T-cell (primary cell): ENCODE measurements around the gene MLLT3. TPM values are rescaled to one million over a fixed set of nuclear protein-coding genes. Genes with fewer than 3 reads are reported as not detected.

Source experiments
- ATAC-seq, 4 experiments: fragments of 200-7000 bp in 3 of 4; fragments of 150-1000 bp in 1 of 4; cut with Tn5 transposase; replicated peaks in 1 of 4; 1 replicate in 3 of 4; 2 replicates in 1 of 4; pipeline ENCODE4 v1.10.0; 2021; ENCODE audit warnings: moderate library complexity in 3 of 4, mild to moderate bottlenecking in 2 of 4, moderate number of reproducible peaks in 1 of 4
- CTCF ChIA-PET, 2 donors: fragments of 300-600 bp; sonication (Branson Sonifier 250); formaldehyde crosslinking; loops; one replicate each; lab custom pipeline; 2022; ENCODE audit warnings: antibody characterized with exemption in 2 of 2; lab: Charles Lee
- POLR2A ChIA-PET, 2 donors: fragments of 300-600 bp; sonication (Branson Sonifier 250); formaldehyde crosslinking; loops; one replicate each; lab custom pipeline; 2022; ENCODE audit warnings: antibody characterized with exemption in 2 of 2; lab: Charles Lee
- DNase-seq, 35 experiments: peaks; one replicate each; pipeline versions ENCODE4 v3.0.0 to v3.0.0-alpha.2; 2013 to 2023
- H3K27ac ChIP-seq: one replicate; pipeline ENCODE4 v1.5.1; 2013; ENCODE audit warnings: low read length
- H3K27me3 ChIP-seq, 2 experiments: replicated peaks in 1 of 2; 1 replicate in 1 of 2; 2 replicates in 1 of 2; pipeline versions ENCODE4 v1.6.1 to v1.7.0; 2013; ENCODE audit warnings: low read length in 1 of 2, mixed read lengths in 1 of 2; ENCODE audit not compliant: control insufficient read depth in 2 of 2, insufficient read depth in 2 of 2; ENCODE audit errors: extremely low read depth in 1 of 2
- H3K36me3 ChIP-seq, 2 donors: 1 replicate in 1 of 2; 2 replicates in 1 of 2; pipeline versions ENCODE4 v1.6.1 to v1.7.0; 2013; ENCODE audit warnings: low read length in 1 of 2; ENCODE audit not compliant: control insufficient read depth in 2 of 2, insufficient read depth in 1 of 2; ENCODE audit errors: extremely low read depth in 1 of 2
- H3K4me1 ChIP-seq, 2 experiments: 1 replicate in 1 of 2; 2 replicates in 1 of 2; pipeline versions ENCODE4 v1.6.1 to v1.7.0; 2013; ENCODE audit warnings: low read length in 2 of 2, mixed read lengths in 1 of 2; ENCODE audit not compliant: insufficient read depth in 2 of 2, control insufficient read depth in 1 of 2; ENCODE audit errors: extremely low read depth in 1 of 2
- H3K4me3 ChIP-seq, 2 donors: 1 replicate in 1 of 2; 2 replicates in 1 of 2; pipeline versions ENCODE4 v1.5.1 to v1.7.0; 2013; ENCODE audit warnings: mild to moderate bottlenecking in 2 of 2, low read length in 1 of 2, moderate library complexity in 1 of 2; ENCODE audit not compliant: control insufficient read depth in 1 of 2; ENCODE audit errors: extremely low read depth in 1 of 2
- H3K9me3 ChIP-seq: 2 replicates; pipeline ENCODE4 v1.7.0; 2013
- H3K27ac Mint-ChIP-seq, 2 donors: one replicate each; pipeline ENCODE4 v1.8.0; 2020 to 2021; ENCODE audit warnings: mild to moderate bottlenecking in 2 of 2, mixed read lengths in 2 of 2
- H3K27me3 Mint-ChIP-seq, 2 donors: one replicate each; pipeline ENCODE4 v1.8.0; 2021 to 2022; ENCODE audit warnings: mixed read lengths in 2 of 2
- H3K36me3 Mint-ChIP-seq: one replicate; pipeline ENCODE4 v1.8.0; 2021; ENCODE audit warnings: mixed read lengths
- H3K4me1 Mint-ChIP-seq, 3 donors: one replicate each; pipeline ENCODE4 v1.8.0; 2020 to 2022; ENCODE audit warnings: mixed read lengths in 3 of 3, mild to moderate bottlenecking in 1 of 3
- H3K4me3 Mint-ChIP-seq, 3 donors: one replicate each; pipeline ENCODE4 v1.8.0; 2020 to 2022; ENCODE audit warnings: mild to moderate bottlenecking in 3 of 3, mixed read lengths in 3 of 3, moderate library complexity in 3 of 3
- H3K9me3 Mint-ChIP-seq, 3 donors: one replicate each; pipeline ENCODE4 v1.8.0; 2020 to 2022; ENCODE audit warnings: mixed read lengths in 3 of 3
- WGBS: methylation state at CpG from one replicate; pipeline ENCODE4 v1.1.5; 2013; ENCODE audit warnings: missing lambda C conversion rate; ENCODE audit not compliant: insufficient coverage; 5-methylcytosine and 5-hydroxymethylcytosine counted together
- total RNA-seq, 35 experiments: library from RNA in 6 of 35; stranded (reverse) in 6 of 35; fragments of 120-200 nt in 1 of 35; gene quantifications; one replicate each; pipeline versions ENCODE4 v1.2.1 to v1.2.4 and lab custom pipeline; 2013 to 2026

Gene MLLT3
- total RNA-seq, 5 donors from 2014 or later (not counting 1 experiment from before 2014, with no cell fraction given), result 51.8 to 96.6 (median 58.9) TPM

- H3K27ac ChIP-seq, result no peak overlapping the region
- no peaks in the 10 kb centered on the region for H3K27me3 Mint-ChIP-seq
- H3K9me3 ChIP-seq, result no peaks in the 10 kb centered on the region
- H3K4me3 ChIP-seq, result no peak overlapping the region
- ChIA-PET CTCF (no interaction called here), POLR2A (no interaction called here)
- H3K36me3 Mint-ChIP-seq, result peaks cover 36% of the 10 kb centered on the region
- no CpG with 5 or more reads among the region's 1 CpG for whole genome bisulfite sequencing
- H3K27me3 ChIP-seq, result no peaks in the 10 kb centered on the region
- H3K27ac Mint-ChIP-seq, result no peak overlapping the region
- peaks cover 0 to 5% (median 2%) of the 10 kb centered on the region in 3 donors for H3K9me3 Mint-ChIP-seq
- H3K4me1 Mint-ChIP-seq, result peaks cover 64 to 72% (median 68%) of the 10 kb centered on the region in 3 donors
- H3K36me3 ChIP-seq, result peaks cover 0 to 2% of the 10 kb centered on the region in 2 donors
- ATAC-seq (peak in 1 of 4 experiments; percentile 53), DNase-seq (peak in 1 of 35 experiments; percentile 6)
- H3K4me3 Mint-ChIP-seq, result no peak overlapping the region
- peaks cover 4 to 19% of the 10 kb centered on the region in 2 experiments for H3K4me1 ChIP-seq
Observed at GRCh38 chr9:20369391-20369790, 252.9 kb downstream of the MLLT3 start.

GRCh38 chr9:20367855-20368254, 254.4 kb downstream of the MLLT3 start:
- DNase-seq, result no peak

GRCh38 chr9:20364959-20365358, 257.3 kb downstream of the MLLT3 start:
- no peaks in the 10 kb centered on the region for H3K9me3 ChIP-seq
- ChIA-PET POLR2A (interaction anchor here in 1 of 2 donors (0.6 kb wide), 1 partner anchor 177 kb away, joined by 4 read pairs; no protein-coding TSS in a partner anchor), CTCF (no interaction called here)
- Mint-ChIP-seq H3K4me1 (peaks cover 62 to 75% (median 67%) of the 10 kb centered on the region in 3 donors), H3K9me3 (peaks cover 0 to 5% (median 2%) of the 10 kb centered on the region in 3 donors), H3K27ac (no peak overlapping the region), H3K27me3 (no peaks in the 10 kb centered on the region), H3K36me3 (peaks cover 49% of the 10 kb centered on the region), H3K4me3 (no peak overlapping the region)
- no peak overlapping the region for H3K27ac ChIP-seq
- ATAC-seq (no peak), DNase-seq (no peak)
- H3K27me3 ChIP-seq, result no peaks in the 10 kb centered on the region
- H3K4me3 ChIP-seq, result no peak overlapping the region
- peaks cover 2 to 27% of the 10 kb centered on the region in 2 experiments for H3K4me1 ChIP-seq
- peaks cover 0 to 25% of the 10 kb centered on the region in 2 donors for H3K36me3 ChIP-seq
- no CpG with 5 or more reads among the region's 3 CpGs for WGBS

More at GRCh38 chr9:20367855-20368254, 254.4 kb downstream of the MLLT3 start:
- Mint-ChIP-seq H3K9me3 (peaks cover 0 to 5% (median 2%) of the 10 kb centered on the region in 3 donors), H3K4me3 (peak overlapping the region in 1 of 3 donors; percentile 12), H3K36me3 (peaks cover 41% of the 10 kb centered on the region), H3K27ac (peak overlapping the region; percentile 53 to 73), H3K4me1 (peaks cover 54 to 69% (median 63%) of the 10 kb centered on the region in 3 donors), H3K27me3 (no peaks in the 10 kb centered on the region)
- Histone ChIP-seq H3K27me3 (no peaks in the 10 kb centered on the region), H3K27ac (no peak overlapping the region), H3K4me1 (peaks cover 0 to 21% of the 10 kb centered on the region in 2 experiments), H3K4me3 (no peak overlapping the region), H3K36me3 (peaks cover 0 to 12% of the 10 kb centered on the region in 2 donors), H3K9me3 (no peaks in the 10 kb centered on the region)
- POLR2A ChIA-PET, result no interaction called here
- CTCF ChIA-PET, result no interaction called here
- WGBS, result 100% methylated on average over 2 of the region's 3 CpGs
- ATAC-seq, result no peak

- Histone ChIP-seq H3K27me3 (no peaks in the 10 kb centered on the region), H3K4me3 (no peak overlapping the region), H3K27ac (no peak overlapping the region), H3K4me1 (peaks cover 2 to 27% of the 10 kb centered on the region in 2 experiments), H3K36me3 (peaks cover 0 to 25% of the 10 kb centered on the region in 2 donors), H3K9me3 (no peaks in the 10 kb centered on the region)
- DNase-seq (no peak), ATAC-seq (no peak)
- ChIA-PET CTCF (no interaction called here), POLR2A (no interaction called here)
- Mint-ChIP-seq H3K4me3 (no peak overlapping the region), H3K36me3 (peaks cover 49% of the 10 kb centered on the region), H3K9me3 (peaks cover 0 to 5% (median 2%) of the 10 kb centered on the region in 3 donors), H3K27ac (peak overlapping the region; percentile 44 to 77), H3K27me3 (no peaks in the 10 kb centered on the region), H3K4me1 (peaks cover 58 to 73% (median 59%) of the 10 kb centered on the region in 3 donors)
- WGBS, result 89% methylated on average over 4 of the region's 4 CpGs
Observed at GRCh38 chr9:20363233-20363632, 259.1 kb downstream of the MLLT3 start.

GRCh38 chr9:20361656-20362570, 260.4 kb downstream of the MLLT3 start:
- no CpG with 5 or more reads among the region's 3 CpGs for WGBS
- Histone ChIP-seq H3K4me1 (peaks cover 2 to 27% of the 10 kb centered on the region in 2 experiments), H3K27me3 (no peaks in the 10 kb centered on the region), H3K27ac (peak overlapping the region; percentile 32), H3K9me3 (no peaks in the 10 kb centered on the region), H3K4me3 (no peak overlapping the region), H3K36me3 (peaks cover 0 to 25% of the 10 kb centered on the region in 2 donors)
- ChIA-PET POLR2A (interaction anchor here in 1 of 2 donors (0.5 to 0.6 kb wide), 2 partner anchors 12 to 111 kb away, joined by 3 to 4 read pairs; no protein-coding TSS in a partner anchor), CTCF (no interaction called here)
- H3K36me3 Mint-ChIP-seq, result peaks cover 41% of the 10 kb centered on the region
- peaks cover 63 to 73% (median 63%) of the 10 kb centered on the region in 3 donors for H3K4me1 Mint-ChIP-seq
- peak overlapping the region; percentile 59 to 66 for H3K27ac Mint-ChIP-seq
- peak overlapping the region in 2 of 3 donors; percentile 41 to 68 for H3K4me3 Mint-ChIP-seq
- peaks cover 0 to 1% (median 0%) of the 10 kb centered on the region in 3 donors for H3K9me3 Mint-ChIP-seq
- DNase-seq, result no peak
- no peaks in the 10 kb centered on the region for H3K27me3 Mint-ChIP-seq
- ATAC-seq, result peak; percentile 41 to 78 (median 46)

GRCh38 chr9:20361229-20361628, 261.1 kb downstream of the MLLT3 start:
- peak overlapping the region in 1 of 3 donors; percentile 68 for H3K4me3 Mint-ChIP-seq
- H3K36me3 Mint-ChIP-seq, result peaks cover 34% of the 10 kb centered on the region
- H3K27ac Mint-ChIP-seq, result peak overlapping the region; percentile 66 to 68
- WGBS, result no CpG with 5 or more reads among the region's 5 CpGs
- ChIA-PET POLR2A (no interaction called here), CTCF (no interaction called here)
- ATAC-seq, result peak; percentile 22 to 67 (median 51)
- peak in 4 of 35 experiments; percentile 2 to 9 (median 4) for DNase-seq
- Histone ChIP-seq H3K4me3 (no peak overlapping the region), H3K27ac (no peak overlapping the region), H3K27me3 (no peaks in the 10 kb centered on the region), H3K4me1 (peaks cover 8 to 33% of the 10 kb centered on the region in 2 experiments), H3K9me3 (no peaks in the 10 kb centered on the region), H3K36me3 (peaks cover 0 to 25% of the 10 kb centered on the region in 2 donors)
- H3K27me3 Mint-ChIP-seq, result no peaks in the 10 kb centered on the region
- peaks cover 67 to 77% (median 70%) of the 10 kb centered on the region in 3 donors for H3K4me1 Mint-ChIP-seq
- H3K9me3 Mint-ChIP-seq, result no peaks in the 10 kb centered on the region
